Measurements from ENCODE around the gene RIMBP3C. TPM values are rescaled to one million over a fixed set of nuclear protein-coding genes. Genes with fewer than 3 reads are reported as not detected.
"Not testable (repeated sequence)": the region's sequence is repeated elsewhere in the genome, so short reads cannot be mapped to it uniquely, and the experiment has no call there.

The RIMBP3C gene
- polyA plus RNA-seq, 1 of the 3 experiments (the other 2 are of a cell fraction): 0.02 TPM

DNA sequence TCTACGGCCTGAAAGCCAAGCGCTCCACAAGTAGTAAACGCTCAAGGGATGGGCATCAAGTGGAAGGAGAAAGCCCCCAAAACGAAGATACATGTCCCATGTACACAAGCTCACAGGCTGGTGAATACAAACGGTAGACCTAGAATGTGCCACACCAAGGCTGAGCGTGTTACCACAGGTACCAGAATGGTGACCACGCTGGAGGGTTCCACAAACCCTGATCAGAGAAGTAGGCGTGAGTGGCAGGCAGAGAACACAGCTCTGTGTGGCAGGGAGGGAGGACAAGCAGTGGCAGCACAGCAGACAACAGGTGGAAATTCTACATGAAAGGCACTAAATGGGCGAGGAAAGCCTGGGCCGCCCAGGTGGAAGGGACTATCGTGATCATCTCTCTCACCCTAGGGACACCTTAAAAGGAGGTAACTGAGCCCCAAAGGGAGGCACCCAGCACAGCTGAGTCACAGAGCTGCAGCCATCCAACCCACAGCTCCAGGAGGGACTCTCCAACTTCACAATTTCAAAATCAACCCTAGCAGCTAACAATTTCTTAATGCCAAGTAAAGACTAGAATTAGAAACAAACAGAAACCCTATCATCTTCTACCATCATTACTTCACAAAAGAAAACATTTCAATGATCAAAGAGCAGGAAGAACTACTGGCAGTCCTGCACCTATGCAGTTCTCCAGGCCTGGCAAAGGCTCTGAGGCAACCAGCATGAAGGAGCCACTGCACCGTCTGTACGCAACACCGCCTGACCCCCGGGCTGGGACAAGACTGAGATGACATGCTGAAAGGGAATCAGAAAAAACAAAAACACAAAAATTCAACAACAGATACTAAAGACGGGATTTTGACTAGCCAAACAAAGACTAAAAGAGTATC, 51.4 kb downstream of the RIMBP3C start:
- H3F3A ChIP-seq (replicated peaks; ENCODE audit: insufficient read depth); H3K27ac ChIP-seq (ENCODE audit: low read depth in 2 of 2, low read length in 1 of 2); H3K4me1 ChIP-seq (ENCODE audit: control insufficient read depth in 1 of 2, insufficient read depth in 2 of 2, low read depth in 1 of 2, low read length in 1 of 2); H2AFZ ChIP-seq (ENCODE audit: low read depth); H3K9me3 ChIP-seq; POLR2A ChIA-PET; CTCF ChIA-PET; H3K79me2 ChIP-seq (ENCODE audit: insufficient read depth); H3K36me3 ChIP-seq (replicated peaks in 1 of 2; ENCODE audit: control insufficient read depth in 1 of 2, insufficient read depth in 2 of 2, low read length in 1 of 2); H4K20me1 ChIP-seq (ENCODE audit: insufficient read depth); H3K4me2 ChIP-seq; H3K9ac ChIP-seq; DNase-seq; H3K4me3 ChIP-seq (ENCODE audit: low read depth in 2 of 2, low read length in 1 of 2); H3K27me3 ChIP-seq (ENCODE audit: insufficient read depth); H3K9me2 ChIP-seq: not testable (repeated sequence)
- no CpG with 5 or more reads among the region's 16 CpGs for WGBS (ENCODE audit: low lambda C conversion rate)

DNA sequence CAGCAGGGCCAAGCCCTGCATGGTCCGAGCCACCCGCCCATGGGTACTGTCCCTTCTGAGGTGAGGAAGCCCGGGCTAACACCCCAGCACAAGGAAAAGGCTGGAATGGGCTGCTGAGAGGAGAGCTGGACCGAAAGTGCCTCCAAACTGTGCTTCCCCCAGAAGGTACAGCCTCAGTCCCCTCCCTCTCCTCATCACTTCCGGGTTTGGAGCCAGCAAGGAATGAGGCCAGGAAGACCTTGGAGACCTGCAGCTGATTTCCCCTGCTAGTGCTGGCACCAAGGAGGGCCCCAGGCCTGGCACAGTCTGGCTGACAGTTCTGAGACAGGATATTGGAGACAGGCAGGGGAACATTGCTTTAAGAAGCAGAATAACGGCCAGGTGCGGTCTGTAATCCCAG, 52.8 kb downstream of the RIMBP3C start:
- H3K27me3 ChIP-seq (ENCODE audit: insufficient read depth); CTCF ChIA-PET; H3K27ac ChIP-seq (ENCODE audit: low read depth in 2 of 2, low read length in 1 of 2); H3K9me2 ChIP-seq; H3K36me3 ChIP-seq (replicated peaks in 1 of 2; ENCODE audit: control insufficient read depth in 1 of 2, insufficient read depth in 2 of 2, low read length in 1 of 2); H3K4me3 ChIP-seq (ENCODE audit: low read depth in 2 of 2, low read length in 1 of 2); H3K4me2 ChIP-seq; H3K9me3 ChIP-seq; DNase-seq; H3K9ac ChIP-seq; H3F3A ChIP-seq (replicated peaks; ENCODE audit: insufficient read depth); POLR2A ChIA-PET; H4K20me1 ChIP-seq (ENCODE audit: insufficient read depth); H2AFZ ChIP-seq (ENCODE audit: low read depth); H3K4me1 ChIP-seq (ENCODE audit: control insufficient read depth in 1 of 2, insufficient read depth in 2 of 2, low read depth in 1 of 2, low read length in 1 of 2); H3K79me2 ChIP-seq (ENCODE audit: insufficient read depth): not testable (repeated sequence)
- no CpG with 5 or more reads among the region's 7 CpGs for WGBS (ENCODE audit: low lambda C conversion rate)

DNA sequence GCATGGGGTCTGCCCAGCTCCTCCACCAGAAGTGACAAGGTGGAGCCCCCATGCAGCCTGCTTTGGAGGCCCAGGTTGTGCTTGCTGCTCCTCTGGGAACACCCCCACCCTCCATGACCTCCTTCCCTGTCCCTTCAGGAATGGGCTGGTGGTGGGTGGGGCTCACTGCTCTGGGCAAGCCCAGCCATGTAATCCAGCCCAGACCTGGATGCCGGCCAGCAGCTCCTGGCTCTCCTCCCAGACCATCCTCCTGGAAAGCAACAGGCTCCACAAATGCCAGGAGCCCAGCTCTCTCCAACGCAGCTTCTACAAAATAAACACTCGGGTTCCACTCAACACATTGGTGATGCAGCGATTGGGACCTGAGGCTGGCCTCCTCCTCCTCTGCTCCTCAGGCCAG, 53.3 kb downstream of the RIMBP3C start:
- H3K36me3 ChIP-seq (replicated peaks in 1 of 2; ENCODE audit: control insufficient read depth in 1 of 2, insufficient read depth in 2 of 2, low read length in 1 of 2); H3F3A ChIP-seq (replicated peaks; ENCODE audit: insufficient read depth); H2AFZ ChIP-seq (ENCODE audit: low read depth); H3K9me2 ChIP-seq; H4K20me1 ChIP-seq (ENCODE audit: insufficient read depth); H3K27ac ChIP-seq (ENCODE audit: low read depth in 2 of 2, low read length in 1 of 2); H3K4me3 ChIP-seq (ENCODE audit: low read depth in 2 of 2, low read length in 1 of 2); H3K9me3 ChIP-seq; H3K4me2 ChIP-seq; H3K27me3 ChIP-seq (ENCODE audit: insufficient read depth); H3K4me1 ChIP-seq (ENCODE audit: control insufficient read depth in 1 of 2, insufficient read depth in 2 of 2, low read depth in 1 of 2, low read length in 1 of 2); H3K79me2 ChIP-seq (ENCODE audit: insufficient read depth); POLR2A ChIA-PET; CTCF ChIA-PET; DNase-seq; H3K9ac ChIP-seq: not testable (repeated sequence)
- no CpG with 5 or more reads among the region's 4 CpGs for WGBS (ENCODE audit: low lambda C conversion rate)

Small RNA genes lying within 50 kb of the gene (small RNA-seq; reads per million reads assigned to genes)
- gene RF00492 (0 reads per million in 7 experiments), gene RN7SKP221 (0 reads per million in 7 experiments)

Other genes starting within 250 kb of the RIMBP3C start
- gene RIMBP3B, start 167.7 kb downstream of the RIMBP3C start, polyA plus RNA-seq (2012; rRNA removed): 0.02 TPM in 1 of 2 replicates, not detected in the other
- gene HIC2, start 134.1 kb downstream of the RIMBP3C start, polyA plus RNA-seq (2012; rRNA removed): 1.1 and 1.2 TPM in 2 replicates
- 2.2 and 3.4 TPM in 2 replicates for gene TMEM191C, start 84.1 kb downstream of the RIMBP3C start, polyA plus RNA-seq (2012; rRNA removed)
- 41.2 and 41.4 TPM in 2 replicates for gene UBE2L3, start 16.3 kb upstream of the RIMBP3C start, polyA plus RNA-seq (2012; rRNA removed)
- 37.4 and 39.9 TPM in 2 replicates for gene YDJC, start 78.6 kb upstream of the RIMBP3C start, polyA plus RNA-seq (2012; rRNA removed)
- 0.28 and 0.31 TPM in 2 replicates for gene CCDC116, start 81.3 kb upstream of the RIMBP3C start, polyA plus RNA-seq (2012; rRNA removed)
- 52.2 and 60.9 TPM in 2 replicates for gene SDF2L1, start 90.8 kb upstream of the RIMBP3C start, polyA plus RNA-seq (2012; rRNA removed)
- 76.2 and 85.1 TPM in 2 replicates for gene PPIL2, start 114.6 kb upstream of the RIMBP3C start, polyA plus RNA-seq (2012; rRNA removed)
- 2.4 and 2.7 TPM in 2 replicates for gene YPEL1, start 184.3 kb upstream of the RIMBP3C start, polyA plus RNA-seq (2012; rRNA removed)